Right renal cortex interstitium (tissue), 3 donors: ENCODE data around the gene GBP2. TPM values are rescaled to one million over a fixed set of nuclear protein-coding genes. Genes with fewer than 3 reads are reported as not detected.
"Not testable (repeated sequence)": the region's sequence is repeated elsewhere in the genome, so short reads cannot be mapped to it uniquely, and the experiment has no call there.

ENCODE experiments used
- DNase-seq, 3 donors: peaks; one replicate each; pipeline ENCODE4 v3.0.0-alpha.2; 2013; ENCODE audit warnings: low read depth in 3 of 3, low spot score in 2 of 3
- polyA plus RNA-seq, 3 donors: library from polyadenylated mRNA; unstranded; fragments of 120-200 nt; gene quantifications; one replicate each; pipeline ENCODE4 v1.2.1, GENCODE V29; 2013; ENCODE audit not compliant: insufficient read length in 3 of 3

GBP2 gene
- polyA plus RNA-seq, 3 donors: 1.8 to 4.0 (median 3.5) TPM

GRCh38 chr1:89128003-89128458 is 2.1 kb upstream of the GBP2 start:
- DNase-seq: not testable (repeated sequence)

GRCh38 chr1:89126602-89127565 is 970 bp upstream of the GBP2 start:
- DNase-seq: not testable (repeated sequence)

GRCh38 chr1:89125240-89125912 is 538 bp downstream of the GBP2 start:
- DNase-seq: no peak

GRCh38 chr1:89121641-89122040 is 4.3 kb downstream of the GBP2 start:
- no peak for DNase-seq

- DNase-seq: no peak
Measured at GRCh38 chr1:89114662-89115061, 11.3 kb downstream of the GBP2 start.

GRCh38 chr1:89112871-89113613 is 12.9 kb downstream of the GBP2 start:
- DNase-seq: no peak

GRCh38 chr1:89104687-89105086 is 21.2 kb downstream of the GBP2 start:
- DNase-seq: no peak

- no peak for DNase-seq
Measured at GRCh38 chr1:89104147-89104546, 21.8 kb downstream of the GBP2 start.

GRCh38 chr1:89102021-89102420 is 23.9 kb downstream of the GBP2 start:
- DNase-seq: no peak

- no peak for DNase-seq
Measured at GRCh38 chr1:89100412-89100811, 25.5 kb downstream of the GBP2 start.

- no peak for DNase-seq
Measured at GRCh38 chr1:89098857-89099256, 27.1 kb downstream of the GBP2 start.

GRCh38 chr1:89095737-89096136 is 30.2 kb downstream of the GBP2 start:
- DNase-seq: no peak

- no peak for DNase-seq
Measured at GRCh38 chr1:89089962-89090361, 36.0 kb downstream of the GBP2 start.

- DNase-seq: no peak
Measured at GRCh38 chr1:89088572-89088971, 37.3 kb downstream of the GBP2 start.

GRCh38 chr1:89087241-89087640 is 38.7 kb downstream of the GBP2 start:
- DNase-seq: no peak

- no peak for DNase-seq
Measured at GRCh38 chr1:89085781-89086180, 40.1 kb downstream of the GBP2 start.

- no peak for DNase-seq
Measured at GRCh38 chr1:89081005-89081404, 44.9 kb downstream of the GBP2 start.

GRCh38 chr1:89080068-89080467 is 45.8 kb downstream of the GBP2 start:
- DNase-seq: not testable (repeated sequence)

GRCh38 chr1:89072466-89073065 is 53.3 kb downstream of the GBP2 start:
- not testable (repeated sequence) for DNase-seq

GRCh38 chr1:89070509-89070908 is 55.4 kb downstream of the GBP2 start:
- DNase-seq: no peak

GRCh38 chr1:89069951-89070350 is 56.0 kb downstream of the GBP2 start:
- DNase-seq: no peak
